ENCODE data around the gene CD109.
"Not testable (repeated sequence)": the region's sequence is repeated elsewhere in the genome, so short reads cannot be mapped to it uniquely, and the experiment has no call there.

DNA sequence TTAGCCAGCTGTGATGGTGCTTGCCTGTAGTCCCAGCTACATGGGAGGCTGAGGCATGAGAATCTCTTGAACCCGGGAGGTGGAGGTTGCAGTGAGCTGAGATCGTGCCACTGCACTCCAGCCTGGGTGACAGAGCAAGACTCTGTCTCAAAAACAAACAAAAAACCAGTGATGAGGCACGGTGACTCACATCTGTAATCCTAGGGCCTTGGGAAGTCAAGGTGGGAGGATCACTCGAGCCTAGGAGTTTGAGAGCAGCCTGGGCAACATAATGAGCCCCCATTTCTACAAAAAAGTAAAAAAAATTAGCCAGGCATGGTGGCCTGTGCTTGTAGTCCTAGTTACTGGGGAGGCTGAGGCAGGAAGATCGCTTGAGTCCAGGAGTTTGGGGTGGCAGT is 19.1 kb downstream of the CD109 start:
- not testable (repeated sequence) for TF ChIP-seq CTCF, POLR2AphosphoS5, POLR2A (IDR thresholded peaks at IDR 0.05)
